Prostate gland (tissue), 2 donors: ENCODE results near the gene KCP. TPM values are rescaled to one million over a fixed set of nuclear protein-coding genes. Genes with fewer than 3 reads are reported as not detected.

Source experiments
- DNase-seq: peaks from one replicate; pipeline ENCODE4 v3.0.0-alpha.2; 2019; ENCODE audit warnings: low spot score
- H3K27ac ChIP-seq, 2 donors: fragments of 200-600 bp; sonication (generic); 2 replicates each; pipeline ENCODE4 v1.5.1; 2017 to 2019
- H3K27me3 ChIP-seq: fragments of 200-600 bp; sonication (generic); replicated peaks from 2 replicates; pipeline ENCODE4 v1.5.1; 2019; ENCODE audit not compliant: insufficient read depth
- H3K36me3 ChIP-seq, 2 donors: fragments of 200-600 bp; sonication (generic); 1 replicate in 1 of 2; 2 replicates in 1 of 2; pipeline versions ENCODE4 v1.5.1 to v1.8.1; 2017 to 2019
- H3K4me1 ChIP-seq: fragments of 200-600 bp; sonication (generic); replicated peaks from 2 replicates; pipeline ENCODE4 v1.5.1; 2019
- H3K4me3 ChIP-seq, 2 donors: fragments of 200-600 bp; sonication (generic); 2 replicates each; pipeline ENCODE4 v1.5.1; 2017 to 2019
- H3K9me3 ChIP-seq: fragments of 200-600 bp; sonication (generic); 2 replicates; pipeline ENCODE4 v1.5.1; 2017
- CTCF ChIP-seq, 4 experiments: fragments of 200-600 bp in 2 of 4; fragments of 450-650 bp in 2 of 4; sonication (generic) in 2 of 4; IDR thresholded peaks; 1 replicate in 3 of 4; 2 replicates in 1 of 4; pipeline ENCODE4 v1.5.1; 2016 to 2019; ENCODE audit warnings: antibody characterized with exemption in 4 of 4, mild to moderate bottlenecking in 2 of 4, moderate library complexity in 2 of 4
- POLR2A ChIP-seq: fragments of 450-650 bp; IDR thresholded peaks from one replicate; pipeline ENCODE4 v1.6.1; 2016; ENCODE audit warnings: antibody characterized with exemption, mild to moderate bottlenecking
- POLR2AphosphoS5 ChIP-seq: sonication (generic); formaldehyde crosslinking; IDR thresholded peaks from one replicate; pipeline ENCODE4 v1.6.1; 2017; ENCODE audit warnings: antibody characterized with exemption
- WGBS: methylation state at CpG from one replicate; pipeline ENCODE4 v1.1.5; 2018; 5-methylcytosine and 5-hydroxymethylcytosine counted together
- intact Hi-C: fragments of 100-400 bp; cut with DNase I; formaldehyde crosslinking; loops from one replicate; pipeline ENCODE4 v1.14.2; 2022
- total RNA-seq, 2 donors: library from RNA; depleted of rRNA; stranded (reverse); fragments of >200 nt; gene quantifications; one replicate each; pipeline ENCODE4 v1.1.0, GENCODE V29; 2016

Gene KCP
- total RNA-seq, 2 donors from 2014 or later: 0.45 TPM; not detected in 1

- H3K9me3 ChIP-seq: no peaks in the 10 kb centered on the region
- H3K27me3 ChIP-seq: no peaks in the 10 kb centered on the region
- no peaks in the 10 kb centered on the region for H3K36me3 ChIP-seq
- no peak for TF ChIP-seq POLR2AphosphoS5
- no peak for TF ChIP-seq POLR2A
- TF ChIP-seq CTCF (IDR thresholded peaks at IDR 0.05): no peak
- no peak overlapping the region for H3K4me3 ChIP-seq
- H3K4me1 ChIP-seq: no peaks in the 10 kb centered on the region
- 76% methylated on average over 12 of the region's 13 CpGs for WGBS
- no peak for DNase-seq
- intact Hi-C loops: no loop called here
- no peak overlapping the region for H3K27ac ChIP-seq
Measured at GRCh38 chr7:128839751-128840177, 70.7 kb downstream of the KCP start.

GRCh38 chr7:128838981-128839731, 71.4 kb downstream of the KCP start:
- Histone ChIP-seq H3K27me3 (no peaks in the 10 kb centered on the region), H3K4me1 (no peaks in the 10 kb centered on the region), H3K9me3 (no peaks in the 10 kb centered on the region), H3K36me3 (no peaks in the 10 kb centered on the region), H3K27ac (no peak overlapping the region), H3K4me3 (no peak overlapping the region)
- WGBS: 86% methylated on average over 12 of the region's 17 CpGs
- no peak for DNase-seq
- intact Hi-C loops: no loop called here
- TF ChIP-seq POLR2A (no peak), CTCF (IDR thresholded peaks at IDR 0.05) (no peak), POLR2AphosphoS5 (no peak)

GRCh38 chr7:128838109-128838779, 72.3 kb downstream of the KCP start:
- H3K4me3 ChIP-seq: no peak overlapping the region
- intact Hi-C loops: no loop called here
- no peaks in the 10 kb centered on the region for H3K9me3 ChIP-seq
- no peaks in the 10 kb centered on the region for H3K27me3 ChIP-seq
- no peak for DNase-seq
- TF ChIP-seq POLR2A (no peak), POLR2AphosphoS5 (no peak), CTCF (IDR thresholded peaks at IDR 0.05) (no peak)
- no peaks in the 10 kb centered on the region for H3K4me1 ChIP-seq
- WGBS: 90% methylated on average over 21 of the region's 22 CpGs
- H3K27ac ChIP-seq: no peak overlapping the region
- no peaks in the 10 kb centered on the region for H3K36me3 ChIP-seq

GRCh38 chr7:128837521-128837921, 73.0 kb downstream of the KCP start:
- no peaks in the 10 kb centered on the region for H3K4me1 ChIP-seq
- TF ChIP-seq POLR2AphosphoS5 (no peak), POLR2A (no peak), CTCF (IDR thresholded peaks at IDR 0.05) (no peak)
- intact Hi-C loops: no loop called here
- no peak for DNase-seq
- H3K27ac ChIP-seq: no peak overlapping the region
- no peak overlapping the region for H3K4me3 ChIP-seq
- no peaks in the 10 kb centered on the region for H3K27me3 ChIP-seq
- H3K36me3 ChIP-seq: no peaks in the 10 kb centered on the region
- H3K9me3 ChIP-seq: no peaks in the 10 kb centered on the region
- 84% methylated on average over 15 of the region's 16 CpGs for WGBS
